WTC11 (cell line): Measurements from ENCODE around the gene U2AF1L4. TPM values are rescaled to one million over a fixed set of nuclear protein-coding genes. Genes with fewer than 3 reads are reported as not detected.

Experiments
- EMX1 ChIP-seq: fragments of 250-450 bp; sonication (Bioruptor Pico); IDR thresholded peaks from 2 replicates; pipeline ENCODE4 v1.8.0; 2021; ENCODE audit warnings: mild to moderate bottlenecking
- GTF2I ChIP-seq: fragments of 250-450 bp; sonication (Bioruptor Pico); conservative IDR thresholded peaks from 2 replicates; pipeline ENCODE4 v1.4.0; 2021; ENCODE audit warnings: mild to moderate bottlenecking
- NFATC4 ChIP-seq: fragments of 250-450 bp; sonication (Bioruptor Pico); IDR thresholded peaks from 2 replicates; pipeline ENCODE4 v1.9.0; 2021; ENCODE audit warnings: mild to moderate bottlenecking
- NFYB ChIP-seq: sonication (generic); formaldehyde crosslinking; conservative IDR thresholded peaks from 2 replicates; pipeline ENCODE4 v1.8.0; 2022; ENCODE audit warnings: low read depth, missing genetic modification reagents
- NR3C1 ChIP-seq: sonication (generic); formaldehyde crosslinking; conservative IDR thresholded peaks from 2 replicates; pipeline ENCODE4 v1.8.1; 2023; ENCODE audit warnings: low read depth, mild to moderate bottlenecking, missing genetic modification reagents
- SMAD3 ChIP-seq: sonication (generic); formaldehyde crosslinking; IDR thresholded peaks from 2 replicates; pipeline ENCODE4 v1.8.0; 2022; ENCODE audit warnings: missing genetic modification reagents, mild to moderate bottlenecking, borderline replicate concordance
- SMAD4 ChIP-seq: sonication (generic); formaldehyde crosslinking; IDR thresholded peaks from 2 replicates; pipeline ENCODE4 v1.8.0; 2022; ENCODE audit warnings: mild to moderate bottlenecking, missing genetic modification reagents
- SOX15 ChIP-seq: fragments of 250-450 bp; sonication (Bioruptor Pico); IDR thresholded peaks from 2 replicates; pipeline ENCODE4 v1.9.0; 2021; ENCODE audit warnings: mild to moderate bottlenecking
- TCF7 ChIP-seq: sonication (generic); formaldehyde crosslinking; IDR thresholded peaks from 2 replicates; pipeline ENCODE4 v1.8.0; 2022; ENCODE audit warnings: mild to moderate bottlenecking, low read depth, missing genetic modification reagents, moderate library complexity
- ZNF121 ChIP-seq: sonication (generic); formaldehyde crosslinking; IDR thresholded peaks from 2 replicates; pipeline ENCODE4 v1.8.0; 2023; ENCODE audit warnings: missing genetic modification reagents
- ZNF138 ChIP-seq: sonication (generic); formaldehyde crosslinking; conservative IDR thresholded peaks from 2 replicates; pipeline ENCODE4 v1.8.1; 2022; ENCODE audit warnings: mild to moderate bottlenecking, moderate library complexity, missing genetic modification reagents
- ZNF219 ChIP-seq: sonication (generic); formaldehyde crosslinking; IDR thresholded peaks from 2 replicates; pipeline ENCODE4 v1.8.0; 2023; ENCODE audit warnings: missing genetic modification reagents, mild to moderate bottlenecking, borderline replicate concordance
- ZNF263 ChIP-seq: sonication (generic); formaldehyde crosslinking; IDR thresholded peaks from 2 replicates; pipeline ENCODE4 v1.8.1; 2022; ENCODE audit warnings: low read depth, mild to moderate bottlenecking, moderate library complexity, missing genetic modification reagents
- total RNA-seq: library from RNA; stranded (reverse); gene quantifications from 3 replicates; pipeline ENCODE4 v1.2.3, GENCODE V29; 2021
- TF ChIP-seq, protein P1 (sequence below): sonication (generic); formaldehyde crosslinking; conservative IDR thresholded peaks from 2 replicates; pipeline ENCODE4 v1.8.1; 2023; ENCODE audit warnings: mild to moderate bottlenecking, low read depth, missing genetic modification reagents, moderate library complexity
- TF ChIP-seq, protein P2 (sequence below): sonication (generic); formaldehyde crosslinking; IDR thresholded peaks from 2 replicates; pipeline ENCODE4 v1.8.1; 2023; ENCODE audit warnings: mild to moderate bottlenecking, missing genetic modification reagents, borderline replicate concordance
- TF ChIP-seq, protein P3 (sequence below): sonication (generic); formaldehyde crosslinking; IDR thresholded peaks from 2 replicates; pipeline ENCODE4 v1.8.1; 2023; ENCODE audit warnings: mild to moderate bottlenecking, missing genetic modification reagents
- TF ChIP-seq, protein P4 (sequence below): sonication (generic); formaldehyde crosslinking; conservative IDR thresholded peaks from 2 replicates; pipeline ENCODE4 v1.8.1; 2022; ENCODE audit warnings: mild to moderate bottlenecking, missing genetic modification reagents
- TF ChIP-seq, protein P5 (sequence below): fragments of 250-450 bp; sonication (Bioruptor Pico); IDR thresholded peaks from 2 replicates; pipeline ENCODE4 v1.9.0; 2021; ENCODE audit warnings: mild to moderate bottlenecking, borderline replicate concordance
- TF ChIP-seq, protein P6 (sequence below): fragments of 250-450 bp; sonication (Bioruptor Pico); IDR thresholded peaks from 2 replicates; pipeline ENCODE4 v2.1.2; 2022; ENCODE audit warnings: mild to moderate bottlenecking, moderate library complexity
- TF ChIP-seq, protein P7 (sequence below): fragments of 250-450 bp; sonication (Bioruptor Pico); IDR thresholded peaks from 2 replicates; pipeline ENCODE4 v1.9.0; 2021; ENCODE audit warnings: moderate library complexity, mild to moderate bottlenecking, inconsistent platforms, borderline replicate concordance
- TF ChIP-seq, protein P8 (sequence below): fragments of 200-600 bp; IDR thresholded peaks from 2 replicates; pipeline ENCODE4 v1.8.0; 2022; ENCODE audit warnings: antibody characterized with exemption

U2AF1L4 gene
- total RNA-seq, 1 experiment from 2014 or later = 20.9 TPM

DNA sequence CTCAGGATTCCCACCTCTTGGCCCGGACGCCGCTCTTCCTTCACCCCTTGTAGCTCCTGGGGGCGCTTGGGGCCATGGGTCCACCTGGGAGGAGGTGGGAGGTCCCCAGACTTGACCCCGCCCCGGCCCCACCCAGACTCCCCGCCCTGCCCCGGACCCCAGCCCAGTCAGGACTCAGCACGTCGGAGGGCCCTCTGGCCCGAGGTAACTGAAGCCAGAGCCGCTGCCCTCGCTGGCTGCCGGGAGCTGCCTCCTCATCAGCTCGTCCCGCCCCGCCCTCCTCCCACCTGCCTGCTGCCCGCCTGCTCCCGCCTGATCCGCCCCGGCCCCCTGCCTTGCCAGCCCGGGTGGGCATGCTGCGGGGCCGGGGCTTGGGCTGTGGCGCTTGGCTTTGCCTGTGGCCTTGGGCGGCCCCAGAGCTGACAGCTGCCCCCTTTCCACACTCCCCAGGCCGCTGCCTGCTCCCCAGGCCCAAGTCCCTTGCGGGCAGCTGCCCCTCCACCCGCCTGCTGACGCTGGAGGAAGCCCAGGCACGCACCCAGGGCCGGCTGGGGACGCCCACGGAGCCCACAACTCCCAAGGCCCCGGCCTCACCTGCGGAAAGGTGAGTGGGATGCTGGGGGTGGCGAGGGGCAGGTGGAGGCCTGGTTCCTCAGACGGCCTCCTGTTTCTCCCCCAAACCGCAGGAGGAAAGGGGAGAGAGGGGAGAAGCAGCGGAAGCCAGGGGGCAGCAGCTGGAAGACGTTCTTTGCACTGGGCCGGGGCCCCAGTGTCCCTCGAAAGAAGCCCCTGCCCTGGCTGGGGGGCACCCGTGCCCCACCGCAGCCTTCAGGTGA lies 39.5 kb upstream of the U2AF1L4 start (continued):
- TF ChIP-seq, protein P1, sequence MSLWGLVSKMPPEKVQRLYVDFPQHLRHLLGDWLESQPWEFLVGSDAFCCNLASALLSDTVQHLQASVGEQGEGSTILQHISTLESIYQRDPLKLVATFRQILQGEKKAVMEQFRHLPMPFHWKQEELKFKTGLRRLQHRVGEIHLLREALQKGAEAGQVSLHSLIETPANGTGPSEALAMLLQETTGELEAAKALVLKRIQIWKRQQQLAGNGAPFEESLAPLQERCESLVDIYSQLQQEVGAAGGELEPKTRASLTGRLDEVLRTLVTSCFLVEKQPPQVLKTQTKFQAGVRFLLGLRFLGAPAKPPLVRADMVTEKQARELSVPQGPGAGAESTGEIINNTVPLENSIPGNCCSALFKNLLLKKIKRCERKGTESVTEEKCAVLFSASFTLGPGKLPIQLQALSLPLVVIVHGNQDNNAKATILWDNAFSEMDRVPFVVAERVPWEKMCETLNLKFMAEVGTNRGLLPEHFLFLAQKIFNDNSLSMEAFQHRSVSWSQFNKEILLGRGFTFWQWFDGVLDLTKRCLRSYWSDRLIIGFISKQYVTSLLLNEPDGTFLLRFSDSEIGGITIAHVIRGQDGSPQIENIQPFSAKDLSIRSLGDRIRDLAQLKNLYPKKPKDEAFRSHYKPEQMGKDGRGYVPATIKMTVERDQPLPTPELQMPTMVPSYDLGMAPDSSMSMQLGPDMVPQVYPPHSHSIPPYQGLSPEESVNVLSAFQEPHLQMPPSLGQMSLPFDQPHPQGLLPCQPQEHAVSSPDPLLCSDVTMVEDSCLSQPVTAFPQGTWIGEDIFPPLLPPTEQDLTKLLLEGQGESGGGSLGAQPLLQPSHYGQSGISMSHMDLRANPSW = no peak
- TF ChIP-seq SMAD4 (CRISPR knock-in tag) (no peak), NR3C1 (CRISPR knock-in tag) (0 out of 2 replicates have a peak, but pooled peaks have one; percentile 61), GTF2I (CRISPR knock-in tag) (no peak), ZNF263 (CRISPR knock-in tag) (peak; percentile 65; the same call in 1 of the 2 replicates), NFATC4 (CRISPR knock-in tag) (no peak), ZNF219 (CRISPR knock-in tag) (no peak), TCF7 (CRISPR knock-in tag) (no peak), ZNF138 (no peak), EMX1 (CRISPR knock-in tag) (no peak), SOX15 (no peak), NFYB (CRISPR knock-in tag) (no peak), ZNF121 (CRISPR knock-in tag) (no peak), SMAD3 (CRISPR knock-in tag) (no peak)
- TF ChIP-seq, protein P2, sequence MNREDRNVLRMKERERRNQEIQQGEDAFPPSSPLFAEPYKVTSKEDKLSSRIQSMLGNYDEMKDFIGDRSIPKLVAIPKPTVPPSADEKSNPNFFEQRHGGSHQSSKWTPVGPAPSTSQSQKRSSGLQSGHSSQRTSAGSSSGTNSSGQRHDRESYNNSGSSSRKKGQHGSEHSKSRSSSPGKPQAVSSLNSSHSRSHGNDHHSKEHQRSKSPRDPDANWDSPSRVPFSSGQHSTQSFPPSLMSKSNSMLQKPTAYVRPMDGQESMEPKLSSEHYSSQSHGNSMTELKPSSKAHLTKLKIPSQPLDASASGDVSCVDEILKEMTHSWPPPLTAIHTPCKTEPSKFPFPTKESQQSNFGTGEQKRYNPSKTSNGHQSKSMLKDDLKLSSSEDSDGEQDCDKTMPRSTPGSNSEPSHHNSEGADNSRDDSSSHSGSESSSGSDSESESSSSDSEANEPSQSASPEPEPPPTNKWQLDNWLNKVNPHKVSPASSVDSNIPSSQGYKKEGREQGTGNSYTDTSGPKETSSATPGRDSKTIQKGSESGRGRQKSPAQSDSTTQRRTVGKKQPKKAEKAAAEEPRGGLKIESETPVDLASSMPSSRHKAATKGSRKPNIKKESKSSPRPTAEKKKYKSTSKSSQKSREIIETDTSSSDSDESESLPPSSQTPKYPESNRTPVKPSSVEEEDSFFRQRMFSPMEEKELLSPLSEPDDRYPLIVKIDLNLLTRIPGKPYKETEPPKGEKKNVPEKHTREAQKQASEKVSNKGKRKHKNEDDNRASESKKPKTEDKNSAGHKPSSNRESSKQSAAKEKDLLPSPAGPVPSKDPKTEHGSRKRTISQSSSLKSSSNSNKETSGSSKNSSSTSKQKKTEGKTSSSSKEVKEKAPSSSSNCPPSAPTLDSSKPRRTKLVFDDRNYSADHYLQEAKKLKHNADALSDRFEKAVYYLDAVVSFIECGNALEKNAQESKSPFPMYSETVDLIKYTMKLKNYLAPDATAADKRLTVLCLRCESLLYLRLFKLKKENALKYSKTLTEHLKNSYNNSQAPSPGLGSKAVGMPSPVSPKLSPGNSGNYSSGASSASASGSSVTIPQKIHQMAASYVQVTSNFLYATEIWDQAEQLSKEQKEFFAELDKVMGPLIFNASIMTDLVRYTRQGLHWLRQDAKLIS = no peak
- TF ChIP-seq, protein P3, sequence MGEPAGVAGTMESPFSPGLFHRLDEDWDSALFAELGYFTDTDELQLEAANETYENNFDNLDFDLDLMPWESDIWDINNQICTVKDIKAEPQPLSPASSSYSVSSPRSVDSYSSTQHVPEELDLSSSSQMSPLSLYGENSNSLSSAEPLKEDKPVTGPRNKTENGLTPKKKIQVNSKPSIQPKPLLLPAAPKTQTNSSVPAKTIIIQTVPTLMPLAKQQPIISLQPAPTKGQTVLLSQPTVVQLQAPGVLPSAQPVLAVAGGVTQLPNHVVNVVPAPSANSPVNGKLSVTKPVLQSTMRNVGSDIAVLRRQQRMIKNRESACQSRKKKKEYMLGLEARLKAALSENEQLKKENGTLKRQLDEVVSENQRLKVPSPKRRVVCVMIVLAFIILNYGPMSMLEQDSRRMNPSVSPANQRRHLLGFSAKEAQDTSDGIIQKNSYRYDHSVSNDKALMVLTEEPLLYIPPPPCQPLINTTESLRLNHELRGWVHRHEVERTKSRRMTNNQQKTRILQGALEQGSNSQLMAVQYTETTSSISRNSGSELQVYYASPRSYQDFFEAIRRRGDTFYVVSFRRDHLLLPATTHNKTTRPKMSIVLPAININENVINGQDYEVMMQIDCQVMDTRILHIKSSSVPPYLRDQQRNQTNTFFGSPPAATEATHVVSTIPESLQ (CRISPR knock-in tag) = no peak
- TF ChIP-seq, protein P4, sequence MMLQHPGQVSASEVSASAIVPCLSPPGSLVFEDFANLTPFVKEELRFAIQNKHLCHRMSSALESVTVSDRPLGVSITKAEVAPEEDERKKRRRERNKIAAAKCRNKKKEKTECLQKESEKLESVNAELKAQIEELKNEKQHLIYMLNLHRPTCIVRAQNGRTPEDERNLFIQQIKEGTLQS (CRISPR knock-in tag) = no peak
- TF ChIP-seq, protein P5, sequence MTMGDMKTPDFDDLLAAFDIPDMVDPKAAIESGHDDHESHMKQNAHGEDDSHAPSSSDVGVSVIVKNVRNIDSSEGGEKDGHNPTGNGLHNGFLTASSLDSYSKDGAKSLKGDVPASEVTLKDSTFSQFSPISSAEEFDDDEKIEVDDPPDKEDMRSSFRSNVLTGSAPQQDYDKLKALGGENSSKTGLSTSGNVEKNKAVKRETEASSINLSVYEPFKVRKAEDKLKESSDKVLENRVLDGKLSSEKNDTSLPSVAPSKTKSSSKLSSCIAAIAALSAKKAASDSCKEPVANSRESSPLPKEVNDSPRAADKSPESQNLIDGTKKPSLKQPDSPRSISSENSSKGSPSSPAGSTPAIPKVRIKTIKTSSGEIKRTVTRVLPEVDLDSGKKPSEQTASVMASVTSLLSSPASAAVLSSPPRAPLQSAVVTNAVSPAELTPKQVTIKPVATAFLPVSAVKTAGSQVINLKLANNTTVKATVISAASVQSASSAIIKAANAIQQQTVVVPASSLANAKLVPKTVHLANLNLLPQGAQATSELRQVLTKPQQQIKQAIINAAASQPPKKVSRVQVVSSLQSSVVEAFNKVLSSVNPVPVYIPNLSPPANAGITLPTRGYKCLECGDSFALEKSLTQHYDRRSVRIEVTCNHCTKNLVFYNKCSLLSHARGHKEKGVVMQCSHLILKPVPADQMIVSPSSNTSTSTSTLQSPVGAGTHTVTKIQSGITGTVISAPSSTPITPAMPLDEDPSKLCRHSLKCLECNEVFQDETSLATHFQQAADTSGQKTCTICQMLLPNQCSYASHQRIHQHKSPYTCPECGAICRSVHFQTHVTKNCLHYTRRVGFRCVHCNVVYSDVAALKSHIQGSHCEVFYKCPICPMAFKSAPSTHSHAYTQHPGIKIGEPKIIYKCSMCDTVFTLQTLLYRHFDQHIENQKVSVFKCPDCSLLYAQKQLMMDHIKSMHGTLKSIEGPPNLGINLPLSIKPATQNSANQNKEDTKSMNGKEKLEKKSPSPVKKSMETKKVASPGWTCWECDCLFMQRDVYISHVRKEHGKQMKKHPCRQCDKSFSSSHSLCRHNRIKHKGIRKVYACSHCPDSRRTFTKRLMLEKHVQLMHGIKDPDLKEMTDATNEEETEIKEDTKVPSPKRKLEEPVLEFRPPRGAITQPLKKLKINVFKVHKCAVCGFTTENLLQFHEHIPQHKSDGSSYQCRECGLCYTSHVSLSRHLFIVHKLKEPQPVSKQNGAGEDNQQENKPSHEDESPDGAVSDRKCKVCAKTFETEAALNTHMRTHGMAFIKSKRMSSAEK = no peak
- TF ChIP-seq, protein P6, sequence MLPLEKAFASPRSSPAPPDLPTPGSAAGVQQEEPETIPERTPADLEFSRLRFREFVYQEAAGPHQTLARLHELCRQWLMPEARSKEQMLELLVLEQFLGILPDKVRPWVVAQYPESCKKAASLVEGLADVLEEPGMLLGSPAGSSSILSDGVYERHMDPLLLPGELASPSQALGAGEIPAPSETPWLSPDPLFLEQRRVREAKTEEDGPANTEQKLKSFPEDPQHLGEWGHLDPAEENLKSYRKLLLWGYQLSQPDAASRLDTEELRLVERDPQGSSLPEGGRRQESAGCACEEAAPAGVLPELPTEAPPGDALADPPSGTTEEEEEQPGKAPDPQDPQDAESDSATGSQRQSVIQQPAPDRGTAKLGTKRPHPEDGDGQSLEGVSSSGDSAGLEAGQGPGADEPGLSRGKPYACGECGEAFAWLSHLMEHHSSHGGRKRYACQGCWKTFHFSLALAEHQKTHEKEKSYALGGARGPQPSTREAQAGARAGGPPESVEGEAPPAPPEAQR (CRISPR knock-in tag) = no peak
- TF ChIP-seq, protein P7, sequence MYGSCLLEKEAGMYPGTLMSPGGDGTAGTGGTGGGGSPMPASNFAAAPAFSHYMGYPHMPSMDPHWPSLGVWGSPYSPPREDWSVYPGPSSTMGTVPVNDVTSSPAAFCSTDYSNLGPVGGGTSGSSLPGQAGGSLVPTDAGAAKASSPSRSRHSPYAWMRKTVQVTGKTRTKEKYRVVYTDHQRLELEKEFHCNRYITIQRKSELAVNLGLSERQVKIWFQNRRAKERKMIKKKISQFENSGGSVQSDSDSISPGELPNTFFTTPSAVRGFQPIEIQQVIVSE (CRISPR knock-in tag) = no peak
- TF ChIP-seq, protein P8, sequence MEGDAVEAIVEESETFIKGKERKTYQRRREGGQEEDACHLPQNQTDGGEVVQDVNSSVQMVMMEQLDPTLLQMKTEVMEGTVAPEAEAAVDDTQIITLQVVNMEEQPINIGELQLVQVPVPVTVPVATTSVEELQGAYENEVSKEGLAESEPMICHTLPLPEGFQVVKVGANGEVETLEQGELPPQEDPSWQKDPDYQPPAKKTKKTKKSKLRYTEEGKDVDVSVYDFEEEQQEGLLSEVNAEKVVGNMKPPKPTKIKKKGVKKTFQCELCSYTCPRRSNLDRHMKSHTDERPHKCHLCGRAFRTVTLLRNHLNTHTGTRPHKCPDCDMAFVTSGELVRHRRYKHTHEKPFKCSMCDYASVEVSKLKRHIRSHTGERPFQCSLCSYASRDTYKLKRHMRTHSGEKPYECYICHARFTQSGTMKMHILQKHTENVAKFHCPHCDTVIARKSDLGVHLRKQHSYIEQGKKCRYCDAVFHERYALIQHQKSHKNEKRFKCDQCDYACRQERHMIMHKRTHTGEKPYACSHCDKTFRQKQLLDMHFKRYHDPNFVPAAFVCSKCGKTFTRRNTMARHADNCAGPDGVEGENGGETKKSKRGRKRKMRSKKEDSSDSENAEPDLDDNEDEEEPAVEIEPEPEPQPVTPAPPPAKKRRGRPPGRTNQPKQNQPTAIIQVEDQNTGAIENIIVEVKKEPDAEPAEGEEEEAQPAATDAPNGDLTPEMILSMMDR = no peak
